GM21528 (cell line): ENCODE results near the gene ATF2.
"Not testable (repeated sequence)": the region's sequence is repeated elsewhere in the genome, so short reads cannot be mapped to it uniquely, and the experiment has no call there.

Experiments used
- ATAC-seq: cut with Tn5 transposase; IDR thresholded peaks from one replicate; pipeline ENCODE4 v1.9.1; 2021; ENCODE audit warnings: mild to moderate bottlenecking, moderate library complexity; ENCODE audit not compliant: unreplicated experiment, low FRiP score

ATF2 gene

DNA sequence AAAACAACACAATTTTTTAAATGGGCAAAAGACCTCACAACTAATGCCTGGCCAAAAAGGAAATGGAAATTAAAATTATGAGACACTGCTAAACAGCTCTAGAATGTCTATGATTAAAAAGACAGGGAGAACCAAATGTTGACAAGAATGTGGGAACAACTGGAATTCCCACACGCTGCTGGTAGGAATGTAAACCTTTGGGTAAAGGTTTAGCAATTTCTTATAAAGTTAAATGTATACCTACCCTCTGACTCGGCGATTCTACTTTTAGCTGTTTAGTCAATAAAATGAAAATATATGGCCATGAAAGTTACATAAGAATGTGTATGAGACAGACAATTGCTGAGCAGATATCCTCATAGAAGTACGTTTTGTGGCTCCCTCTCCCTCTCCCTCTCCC, 60.9 kb downstream of the ATF2 start:
- no peak for ATAC-seq

DNA sequence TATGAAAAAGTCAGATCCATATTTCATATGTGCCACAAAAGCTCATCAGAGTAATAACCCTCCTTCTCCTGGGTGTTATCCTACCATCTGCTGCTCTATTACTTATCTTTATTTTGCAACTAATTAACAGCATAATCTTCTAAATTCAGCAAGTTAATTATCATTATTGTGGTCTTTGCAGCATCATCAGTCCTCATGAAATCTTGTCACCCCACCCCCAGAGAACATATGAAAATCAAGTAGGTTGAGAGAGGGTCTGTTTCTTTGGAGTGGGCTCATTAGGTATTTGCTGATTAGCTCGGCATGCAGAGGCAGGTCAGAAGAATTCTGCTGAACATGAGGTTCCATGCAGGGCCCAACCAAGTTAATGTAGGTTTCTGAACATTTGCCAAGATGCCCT, 64.8 kb downstream of the ATF2 start:
- no peak for ATAC-seq

DNA sequence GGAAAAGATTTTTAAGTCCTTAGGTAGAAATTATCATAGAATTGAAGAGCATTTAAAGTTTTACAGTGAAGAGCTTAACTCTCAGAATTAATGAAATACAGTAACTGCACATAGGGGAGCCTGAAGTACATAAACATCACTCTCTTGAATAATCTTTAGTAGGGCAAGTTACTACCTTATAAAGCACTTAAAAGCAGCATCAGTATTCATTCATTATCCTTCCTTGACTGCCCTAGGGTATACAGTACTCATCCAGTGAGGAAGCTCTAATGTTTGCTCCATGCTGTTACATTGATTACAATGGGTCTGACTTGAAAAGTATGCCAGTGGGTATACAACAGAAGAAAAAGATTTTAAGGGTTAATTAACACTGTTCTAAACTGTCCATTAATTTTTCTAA, 66.5 kb downstream of the ATF2 start:
- no peak for ATAC-seq

DNA sequence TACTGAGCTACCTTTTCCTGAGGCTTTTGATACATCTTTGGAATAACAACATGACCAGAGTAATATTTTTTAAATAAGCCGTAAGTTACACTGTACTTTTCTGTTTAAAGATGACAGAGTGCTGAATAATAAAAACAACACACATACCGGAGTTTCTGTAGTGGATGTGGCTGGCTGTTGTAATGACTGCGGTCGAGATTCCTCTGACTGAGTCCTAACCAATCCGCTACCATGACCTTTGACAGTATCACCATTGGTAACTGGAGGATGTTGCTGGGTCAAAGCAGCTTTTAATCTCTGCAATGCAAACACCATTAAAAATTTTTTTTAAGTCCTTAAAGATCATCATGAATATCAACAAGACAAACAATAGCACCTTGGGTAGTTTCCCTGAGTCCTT, 70.7 kb downstream of the ATF2 start:
- no peak for ATAC-seq

DNA sequence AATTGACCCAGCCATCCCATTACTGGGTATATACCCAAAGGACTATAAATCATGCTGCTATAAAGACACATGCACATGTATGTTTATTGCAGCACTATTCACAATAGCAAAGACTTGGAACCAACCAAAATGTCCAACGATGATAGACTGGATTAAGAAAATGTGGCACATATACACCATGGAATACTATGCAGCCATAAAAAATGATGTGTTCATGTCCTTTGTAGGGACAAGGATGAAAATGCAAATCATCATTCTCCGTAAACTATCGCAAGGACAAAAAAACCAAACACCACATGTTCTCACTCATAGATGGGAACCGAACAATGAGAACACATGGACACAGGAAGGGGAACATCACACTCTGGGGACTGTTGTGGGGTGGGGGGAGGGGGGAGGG, 83.9 kb downstream of the ATF2 start:
- not testable (repeated sequence) for ATAC-seq

DNA sequence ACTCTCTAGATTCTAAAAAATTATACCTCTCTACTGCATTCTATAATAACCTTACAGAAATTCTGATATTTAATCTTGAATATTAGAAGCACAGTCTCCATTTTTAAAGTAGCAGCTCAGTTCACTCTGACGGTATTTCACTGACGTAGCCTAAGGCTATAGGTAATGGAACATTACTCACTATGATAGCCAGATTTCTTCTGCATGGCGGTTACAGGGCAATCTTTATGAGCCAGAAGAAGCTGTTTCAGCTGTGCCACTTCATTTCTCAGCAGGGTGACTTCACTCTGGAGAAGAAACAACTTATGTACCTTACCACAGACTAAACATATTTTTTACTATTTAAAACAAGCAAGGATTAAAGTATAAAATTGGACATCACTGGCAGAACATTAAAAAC, 87.5 kb downstream of the ATF2 start:
- no peak for ATAC-seq

DNA sequence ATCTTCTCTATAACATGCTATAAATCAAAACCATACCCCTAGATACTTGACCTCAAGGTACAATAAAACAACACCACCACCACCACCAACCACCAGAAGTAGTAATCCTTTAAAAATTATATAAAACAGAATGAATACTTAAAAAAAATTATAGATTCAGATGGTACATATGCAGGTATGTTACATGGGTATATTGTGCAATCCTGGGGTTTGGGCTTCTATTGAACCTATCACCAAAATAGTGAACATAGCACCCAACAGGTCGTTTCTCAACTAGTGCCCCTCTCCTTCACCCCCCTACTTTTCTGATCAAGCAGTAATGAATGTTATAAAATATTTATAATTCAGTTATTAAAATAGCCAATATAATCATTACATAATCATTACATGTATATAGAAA, 91.7 kb downstream of the ATF2 start:
- ATAC-seq: no peak

DNA sequence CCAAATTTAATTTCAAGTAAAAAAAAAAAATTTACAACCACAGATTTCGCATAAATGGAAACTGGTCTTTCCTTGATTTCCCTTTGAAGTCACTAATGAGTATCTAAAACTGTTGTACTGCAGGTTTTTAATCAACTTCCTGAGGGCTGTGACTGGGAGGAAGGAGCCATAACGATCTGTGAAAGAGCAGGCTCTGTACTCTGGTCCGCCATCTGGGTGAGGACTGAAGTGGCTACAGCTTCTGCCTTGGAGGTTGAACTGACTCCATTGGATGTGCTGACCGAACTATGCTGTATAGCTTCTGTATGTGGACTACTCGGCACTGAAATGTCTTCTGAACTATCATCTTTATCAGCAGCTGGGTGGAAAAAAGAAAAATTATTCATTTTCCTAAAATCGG, 93.5 kb downstream of the ATF2 start:
- no peak for ATAC-seq

DNA sequence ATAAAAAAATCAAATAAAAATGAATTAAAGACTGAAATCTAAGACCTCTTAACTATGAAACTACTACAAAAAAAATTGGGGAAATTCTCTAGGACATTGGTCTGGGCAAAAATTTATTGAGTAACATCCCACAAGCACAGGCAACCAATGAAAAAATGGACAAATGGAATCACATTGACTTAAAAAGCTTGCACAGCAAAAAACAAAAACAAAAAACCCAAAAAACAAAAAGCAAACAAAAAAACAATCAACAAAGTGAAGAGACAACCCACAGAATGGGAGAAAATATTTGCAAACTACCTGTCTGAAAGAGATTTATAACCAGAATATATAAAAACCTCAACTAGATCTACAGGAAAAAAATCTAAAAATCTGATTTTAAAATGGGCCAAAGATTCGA, 99.5 kb downstream of the ATF2 start:
- no peak for ATAC-seq

DNA sequence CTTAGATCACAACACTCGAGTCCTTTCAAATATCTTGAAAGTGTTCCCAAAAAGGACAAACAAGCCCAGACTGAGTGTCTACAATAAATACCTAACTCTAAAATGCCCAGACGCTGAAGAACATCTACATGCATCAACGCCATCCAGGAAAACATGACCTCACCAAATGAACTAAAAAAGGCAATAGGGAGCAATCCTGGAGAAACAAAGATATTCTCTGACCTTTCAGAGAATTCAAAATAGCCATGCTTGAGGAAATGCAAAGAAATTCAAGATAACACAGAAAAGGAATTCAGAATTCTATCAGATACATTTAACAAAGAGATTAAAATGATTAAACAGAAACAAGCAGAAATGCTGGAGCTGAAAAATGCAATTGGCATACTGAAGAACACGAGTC, 101.6 kb downstream of the ATF2 start:
- no peak for ATAC-seq

DNA sequence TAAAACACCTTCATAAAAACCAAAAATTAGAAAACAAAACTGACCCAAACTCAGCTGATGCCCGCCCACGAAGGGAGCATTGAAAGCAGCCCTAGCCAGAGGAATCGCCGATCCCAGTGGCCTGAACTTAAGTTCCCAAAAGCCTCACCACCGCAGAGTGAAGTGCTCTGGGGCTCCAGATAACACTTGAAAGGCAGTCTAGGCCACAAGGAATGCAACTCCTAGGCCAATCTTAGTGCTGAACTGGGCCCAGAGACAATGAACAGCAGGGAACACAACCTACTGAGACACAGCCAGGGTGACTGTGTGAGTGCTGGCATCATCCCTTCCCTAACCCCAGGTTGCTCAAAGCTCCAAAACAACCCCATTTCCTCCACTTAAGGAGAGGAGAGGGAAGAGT, 103.2 kb downstream of the ATF2 start:
- ATAC-seq: no peak

DNA sequence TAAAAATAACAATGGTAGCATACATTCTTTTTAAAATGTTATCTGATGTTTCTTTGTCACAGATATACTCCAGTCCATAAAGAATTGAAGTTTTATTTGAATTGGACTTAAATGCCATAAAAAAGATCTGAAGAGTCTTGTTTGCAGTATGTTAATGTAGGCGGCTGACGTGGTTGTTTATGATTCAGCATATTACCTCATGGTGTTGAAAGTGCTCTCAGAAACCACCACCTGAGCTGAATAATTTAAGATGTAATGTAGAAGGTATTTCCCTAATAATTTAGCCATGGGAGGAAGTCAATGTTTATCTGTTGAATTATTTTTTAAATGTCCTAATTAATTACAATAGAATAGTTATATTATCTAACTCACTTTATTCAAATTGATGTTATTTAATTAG, 104.3 kb downstream of the ATF2 start:
- ATAC-seq: no peak

DNA sequence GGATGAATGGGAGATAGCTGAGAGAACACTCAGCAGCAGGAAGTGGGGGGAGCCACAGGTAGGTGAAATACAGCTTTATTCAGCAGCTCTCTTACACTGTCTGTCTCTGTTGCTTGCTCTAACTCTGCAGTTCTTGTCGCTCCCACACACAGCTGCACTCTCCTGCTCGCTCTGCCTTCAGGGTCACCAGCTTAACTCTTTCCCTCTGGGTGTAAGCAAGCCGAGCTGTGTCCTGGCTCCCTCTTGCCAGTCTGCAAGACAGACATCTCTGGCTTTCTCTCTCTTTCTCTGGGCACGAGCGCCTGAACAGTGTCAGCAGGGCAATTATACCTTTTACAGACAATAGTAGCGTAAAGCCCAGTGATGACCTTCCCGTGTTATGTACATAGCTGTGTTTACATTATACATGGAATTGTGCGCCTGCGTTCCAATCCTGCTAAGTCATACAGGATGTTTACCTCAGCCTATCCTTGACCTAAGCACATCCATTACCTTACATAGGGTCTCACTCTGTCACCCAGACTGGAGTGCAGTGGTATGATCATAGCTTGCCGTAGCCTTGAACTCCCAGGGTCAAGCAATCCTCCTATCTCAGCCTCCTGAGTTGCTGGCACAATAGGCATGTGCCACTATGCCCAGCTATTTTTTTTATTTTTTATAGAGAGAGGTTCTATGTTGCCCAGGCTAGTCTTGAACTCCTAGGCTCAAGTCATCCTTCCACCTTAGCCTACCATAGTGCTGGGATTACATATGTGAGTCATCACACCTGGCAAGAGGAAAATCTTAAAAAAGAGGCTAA, 105.0 kb downstream of the ATF2 start:
- no peak for ATAC-seq

DNA sequence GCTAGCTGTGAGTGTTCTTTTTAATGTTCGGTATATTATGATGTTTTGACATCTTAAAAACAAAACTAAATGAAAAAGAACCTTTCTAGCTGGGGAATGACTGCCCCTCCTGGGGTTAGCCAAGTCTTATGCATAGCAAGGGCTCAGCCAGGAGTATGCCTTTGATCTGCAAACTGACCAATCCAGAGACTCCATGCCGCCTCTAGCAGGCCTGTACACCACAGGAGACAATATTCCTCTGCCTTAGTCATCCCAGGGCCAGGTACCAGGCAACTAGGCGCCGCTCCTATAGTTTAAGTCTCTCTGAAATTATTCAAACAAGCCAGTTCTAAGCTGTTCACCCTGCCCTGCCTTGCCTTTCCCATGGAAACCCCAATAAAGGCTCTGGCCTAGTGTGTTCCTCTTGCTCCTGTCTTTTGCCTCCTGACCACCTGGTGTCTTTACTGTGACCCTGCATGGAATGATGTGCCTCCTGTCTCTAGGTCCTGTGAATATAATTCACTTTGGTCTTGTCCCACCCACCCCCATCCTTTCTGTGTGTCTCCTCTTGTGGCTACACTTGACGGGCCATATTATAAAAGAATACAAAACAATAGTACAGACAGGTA, 110.8 kb downstream of the ATF2 start:
- ATAC-seq: no peak

DNA sequence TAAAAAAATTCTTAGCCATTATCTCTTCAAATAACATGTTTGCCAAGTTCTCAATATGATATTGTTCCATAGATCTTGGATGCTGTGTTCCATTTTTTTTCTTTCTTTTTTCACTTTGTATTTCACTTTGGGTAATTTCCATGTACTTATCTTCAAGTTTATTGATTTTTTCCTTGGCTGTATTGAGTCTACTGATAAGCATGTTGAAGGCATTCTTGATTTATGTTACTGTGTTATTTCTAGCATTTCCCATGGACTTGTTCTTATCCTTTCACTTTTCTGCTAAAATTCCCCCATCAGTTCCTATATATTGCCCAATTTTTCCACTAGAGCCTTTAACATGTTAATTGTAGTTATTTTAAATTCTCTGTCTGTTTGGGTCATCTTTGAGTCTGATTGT, 112.0 kb downstream of the ATF2 start:
- ATAC-seq: no peak

DNA sequence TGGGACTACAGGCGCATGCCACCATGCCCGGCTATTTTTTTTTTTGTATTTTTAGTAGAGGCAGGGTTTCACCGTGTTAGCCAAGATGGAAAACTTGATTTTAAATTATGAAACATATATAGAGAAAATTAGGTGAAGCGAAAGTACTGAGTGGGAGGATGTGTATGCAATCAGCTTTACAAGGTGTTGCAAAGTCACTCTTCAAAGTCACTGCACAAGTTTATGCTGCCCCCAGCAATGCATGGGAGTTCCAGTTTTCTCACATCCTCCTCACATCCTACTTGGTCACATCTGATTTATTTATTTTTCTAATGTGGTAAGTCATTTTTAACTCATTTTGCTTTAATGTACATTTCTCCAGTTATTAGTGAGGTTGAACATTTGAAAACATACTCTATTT, 113.7 kb downstream of the ATF2 start:
- ATAC-seq: no peak

DNA sequence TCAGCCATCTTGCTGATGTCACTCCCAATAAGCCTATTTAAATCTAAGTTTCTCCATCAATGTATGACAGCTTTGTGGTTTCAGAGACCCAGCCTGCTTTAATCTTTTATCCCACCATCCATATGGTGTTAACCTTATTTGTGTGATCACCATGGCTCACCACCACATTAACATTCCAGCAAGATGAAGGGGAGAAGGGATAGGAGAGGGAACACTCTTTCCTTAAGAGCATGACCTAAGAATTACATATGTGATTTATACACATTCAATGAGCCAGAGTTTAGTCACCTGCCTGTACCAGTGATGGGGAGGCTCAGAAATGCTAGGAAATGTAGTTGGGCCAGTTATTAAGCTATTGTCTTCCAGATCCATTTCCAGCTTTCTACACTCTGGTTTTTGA, 118.3 kb downstream of the ATF2 start:
- ATAC-seq: no peak

DNA sequence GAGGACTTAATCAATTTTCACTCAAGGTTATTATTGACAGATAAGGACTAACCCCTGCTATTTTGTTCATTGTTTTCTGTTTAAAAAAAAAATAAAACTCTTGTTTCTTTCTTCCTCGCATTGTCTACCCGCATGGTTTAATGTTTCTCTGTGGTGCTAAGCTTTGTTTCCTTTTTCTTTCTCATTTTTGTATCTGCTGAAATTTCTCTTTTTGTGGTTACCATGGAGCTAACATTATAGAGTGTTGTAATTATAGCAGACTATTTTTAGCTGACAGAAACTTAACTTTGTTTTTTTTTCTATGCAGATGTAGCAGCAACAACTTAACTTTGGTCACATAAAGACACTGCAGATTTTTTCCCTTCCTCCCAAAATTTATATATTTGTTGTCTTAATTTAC, 119.7 kb downstream of the ATF2 start:
- ATAC-seq: no peak

DNA sequence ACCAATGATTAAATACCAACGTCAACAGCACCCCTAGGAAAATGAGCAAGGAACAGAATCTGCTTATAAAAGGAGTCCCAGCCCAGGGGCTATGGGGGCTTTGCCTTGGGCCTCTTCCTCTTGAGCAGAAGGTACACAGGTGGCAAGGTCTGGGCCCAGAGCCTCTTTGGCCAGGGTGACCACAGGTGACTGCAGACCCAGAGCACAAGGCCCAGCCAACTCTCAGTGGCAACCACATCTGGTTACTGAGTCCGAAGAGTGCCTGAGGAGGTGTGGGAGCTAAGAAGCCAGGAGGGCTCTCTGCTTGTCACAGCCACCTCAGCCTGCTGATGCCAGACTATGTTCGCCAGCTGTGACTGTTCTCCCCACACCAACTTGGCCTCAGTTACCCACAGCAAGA, 128.5 kb downstream of the ATF2 start:
- ATAC-seq: no peak

DNA sequence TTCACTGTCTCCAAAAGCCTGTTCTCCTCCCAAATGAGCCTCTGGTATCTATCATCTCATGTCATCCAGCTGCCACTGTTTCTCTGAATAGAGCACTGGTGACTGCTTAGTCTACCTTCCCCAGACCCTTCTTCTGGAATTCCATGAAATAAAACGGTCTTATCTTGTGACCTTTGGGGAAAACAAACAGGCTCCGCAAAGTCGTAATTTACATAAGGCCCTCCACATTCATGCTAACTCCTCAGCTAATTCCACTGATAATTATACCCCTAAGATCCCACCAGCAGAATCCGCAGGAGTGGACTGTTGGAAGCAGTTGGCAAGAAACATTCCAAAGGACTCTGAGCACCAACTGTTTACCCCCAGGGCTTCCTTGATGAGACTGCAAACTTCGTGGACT, 129.0 kb downstream of the ATF2 start:
- no peak for ATAC-seq

DNA sequence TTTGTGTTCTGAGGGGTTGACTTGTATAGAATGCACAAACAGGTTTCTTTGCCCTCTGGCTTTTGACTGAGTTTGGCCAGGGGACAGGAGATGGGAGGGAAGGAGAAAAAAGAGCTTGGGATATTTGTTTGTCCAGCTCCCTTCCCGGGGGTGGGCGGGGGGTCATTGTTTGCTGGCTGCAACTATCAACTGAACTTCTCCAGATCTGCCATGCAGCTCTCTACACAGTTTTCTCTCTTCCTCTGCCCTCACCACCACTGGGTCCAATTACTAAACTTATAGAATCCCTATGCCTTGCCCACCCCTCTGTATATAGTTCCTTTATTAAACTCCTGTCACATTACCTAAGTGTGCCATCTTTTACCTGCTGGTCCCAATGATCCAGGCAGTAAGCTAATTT, 130.1 kb downstream of the ATF2 start:
- ATAC-seq: no peak

DNA sequence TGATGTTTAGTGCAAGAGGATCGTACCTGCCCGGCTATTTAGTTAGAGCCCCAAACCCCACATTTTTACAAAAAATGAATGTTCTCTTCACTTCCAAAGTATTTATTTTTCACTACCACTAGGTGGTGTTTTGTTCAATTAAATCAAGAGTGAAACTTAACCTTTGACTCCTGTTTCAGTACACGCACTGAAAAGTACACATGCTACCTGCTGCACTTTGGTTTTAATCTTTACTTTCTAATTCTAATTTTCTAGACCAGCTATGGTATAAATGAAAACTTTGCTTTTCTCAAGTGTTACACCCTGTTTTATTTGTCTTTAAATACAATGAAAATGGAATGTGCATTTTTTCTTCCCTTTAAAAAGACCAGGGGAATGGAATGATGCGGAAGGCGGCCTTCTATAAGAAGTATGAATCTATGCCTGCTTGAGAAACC, 131.4 kb downstream of the ATF2 start:
- no peak for ATAC-seq
